C4-2B (cell line): ENCODE measurements around the gene KCNIP4.

Experiments used
- ZFX ChIP-seq: fragments of 450-650 bp; IDR thresholded peaks from 2 replicates; pipeline ENCODE4 v1.6.1; 2017
- TF ChIP-seq, protein P1 (sequence below): fragments of 450-650 bp; conservative IDR thresholded peaks from 2 replicates; pipeline ENCODE4 v1.5.1; 2017; ENCODE audit warnings: mild to moderate bottlenecking

DNA sequence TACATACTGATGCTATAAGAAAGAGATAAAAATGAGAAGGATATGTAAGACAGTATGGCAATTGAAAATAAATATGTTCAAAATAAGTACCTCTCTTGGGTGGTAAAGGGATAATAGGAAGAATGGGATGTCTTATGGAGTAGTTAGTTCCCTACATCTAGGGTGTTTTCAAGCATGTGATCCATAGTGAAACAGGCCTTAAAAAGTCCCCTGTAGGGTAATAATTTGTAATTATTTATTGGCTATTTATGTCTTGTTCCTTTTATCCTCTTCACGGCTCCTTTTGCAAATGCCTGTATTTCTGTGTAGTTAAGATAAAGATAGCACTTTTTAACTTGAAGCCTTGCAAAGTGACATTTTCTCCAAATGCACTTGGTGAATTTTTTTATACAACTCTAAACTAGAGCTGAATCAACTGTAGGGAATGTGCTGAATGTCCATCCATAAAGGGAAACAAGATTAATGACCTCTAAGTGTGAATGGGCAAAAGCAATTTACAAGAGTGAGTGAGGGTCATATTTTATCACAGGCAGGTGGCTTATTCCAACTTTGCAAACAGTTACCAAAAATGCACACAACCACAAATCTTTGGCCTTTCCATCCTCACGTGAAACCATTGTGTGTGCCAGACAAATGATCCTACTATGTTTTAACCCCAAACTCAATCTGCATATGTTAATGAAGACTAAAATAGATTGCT is 299.0 kb downstream of the KCNIP4 start:
- TF ChIP-seq, protein P1, sequence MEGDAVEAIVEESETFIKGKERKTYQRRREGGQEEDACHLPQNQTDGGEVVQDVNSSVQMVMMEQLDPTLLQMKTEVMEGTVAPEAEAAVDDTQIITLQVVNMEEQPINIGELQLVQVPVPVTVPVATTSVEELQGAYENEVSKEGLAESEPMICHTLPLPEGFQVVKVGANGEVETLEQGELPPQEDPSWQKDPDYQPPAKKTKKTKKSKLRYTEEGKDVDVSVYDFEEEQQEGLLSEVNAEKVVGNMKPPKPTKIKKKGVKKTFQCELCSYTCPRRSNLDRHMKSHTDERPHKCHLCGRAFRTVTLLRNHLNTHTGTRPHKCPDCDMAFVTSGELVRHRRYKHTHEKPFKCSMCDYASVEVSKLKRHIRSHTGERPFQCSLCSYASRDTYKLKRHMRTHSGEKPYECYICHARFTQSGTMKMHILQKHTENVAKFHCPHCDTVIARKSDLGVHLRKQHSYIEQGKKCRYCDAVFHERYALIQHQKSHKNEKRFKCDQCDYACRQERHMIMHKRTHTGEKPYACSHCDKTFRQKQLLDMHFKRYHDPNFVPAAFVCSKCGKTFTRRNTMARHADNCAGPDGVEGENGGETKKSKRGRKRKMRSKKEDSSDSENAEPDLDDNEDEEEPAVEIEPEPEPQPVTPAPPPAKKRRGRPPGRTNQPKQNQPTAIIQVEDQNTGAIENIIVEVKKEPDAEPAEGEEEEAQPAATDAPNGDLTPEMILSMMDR, result no peak
- no peak for TF ChIP-seq ZFX
